Left forelimb (tissue), 1 donor: ENCODE measurements around the gene RANBP3.
"Not testable (repeated sequence)": the region's sequence is repeated elsewhere in the genome, so short reads cannot be mapped to it uniquely, and the experiment has no call there.

ENCODE experiments used
- DNase-seq: peaks from one replicate; pipeline ENCODE4 v3.0.0-alpha.2; 2018; ENCODE audit warnings: low spot score

Gene RANBP3

GRCh38 chr19:5977785-5978605 is at the start of gene RANBP3:
TSS of gene RANBP3 (minus strand) at chr19:5978140. CDS start at chr19:5978082, 58 bp downstream.
- peak; percentile 99 for DNase-seq

- peak; percentile 51 for DNase-seq
Measured at GRCh38 chr19:6026390-6027227, 48.7 kb upstream of the RANBP3 start.

- not testable (repeated sequence) for DNase-seq
Measured at GRCh38 chr19:6024756-6025155, 46.8 kb upstream of the RANBP3 start.

- DNase-seq: no peak
Measured at GRCh38 chr19:6023936-6024335, 46.0 kb upstream of the RANBP3 start.

GRCh38 chr19:6023085-6023682 is 45.2 kb upstream of the RANBP3 start:
- DNase-seq: no peak

GRCh38 chr19:6022570-6023064 is 44.7 kb upstream of the RANBP3 start:
- no peak for DNase-seq

GRCh38 chr19:6021878-6022569 is 44.1 kb upstream of the RANBP3 start:
- DNase-seq: peak; percentile 83

GRCh38 chr19:6020972-6021805 is 43.2 kb upstream of the RANBP3 start:
- no peak for DNase-seq

- no peak for DNase-seq
Measured at GRCh38 chr19:6020166-6020882, 42.4 kb upstream of the RANBP3 start.

GRCh38 chr19:6018786-6019185 is 40.8 kb upstream of the RANBP3 start:
- DNase-seq: no peak

GRCh38 chr19:6017576-6017975 is 39.6 kb upstream of the RANBP3 start:
- no peak for DNase-seq

GRCh38 chr19:6015841-6016545 is 38.1 kb upstream of the RANBP3 start:
- no peak for DNase-seq

- DNase-seq: no peak
Measured at GRCh38 chr19:6014551-6015135, 36.7 kb upstream of the RANBP3 start.

- DNase-seq: no peak
Measured at GRCh38 chr19:6012426-6013170, 34.7 kb upstream of the RANBP3 start.

GRCh38 chr19:6011794-6012193 is 33.9 kb upstream of the RANBP3 start:
- no peak for DNase-seq

- DNase-seq: no peak
Measured at GRCh38 chr19:6011206-6011605, 33.3 kb upstream of the RANBP3 start.

- no peak for DNase-seq
Measured at GRCh38 chr19:6010107-6010506, 32.2 kb upstream of the RANBP3 start.

GRCh38 chr19:6007866-6008265 is 29.9 kb upstream of the RANBP3 start:
- no peak for DNase-seq
